Hepatocyte (in vitro differentiated cells): ENCODE results near the gene FBXL5. TPM values are rescaled to one million over a fixed set of nuclear protein-coding genes. Genes with fewer than 3 reads are reported as not detected.

Source experiments
- DNase-seq: peaks from one replicate; pipeline ENCODE4 v3.0.0-alpha.2; 2016; ENCODE audit warnings: low spot score
- H2AFZ ChIP-seq: fragments of 200-600 bp; sonication (generic); 2 replicates; pipeline ENCODE4 v1.6.0; 2016; ENCODE audit warnings: antibody characterized with exemption, mild to moderate bottlenecking
- H3K27ac ChIP-seq: fragments of 200-600 bp; sonication (generic); 2 replicates; pipeline ENCODE4 v1.5.1; 2016; ENCODE audit warnings: mild to moderate bottlenecking
- H3K27me3 ChIP-seq: fragments of 200-600 bp; sonication (generic); 2 replicates; pipeline ENCODE4 v1.6.1; 2016
- H3K36me3 ChIP-seq: fragments of 200-600 bp; sonication (generic); replicated peaks from 2 replicates; pipeline ENCODE4 v1.5.1; 2016; ENCODE audit warnings: low read depth; ENCODE audit not compliant: insufficient read depth
- H3K4me1 ChIP-seq: fragments of 200-600 bp; sonication (generic); 2 replicates; pipeline ENCODE4 v1.5.1; 2016; ENCODE audit warnings: mild to moderate bottlenecking, moderate library complexity; ENCODE audit not compliant: insufficient read depth
- H3K4me2 ChIP-seq: fragments of 200-600 bp; sonication (generic); 2 replicates; pipeline ENCODE4 v1.6.0; 2016
- H3K4me3 ChIP-seq: fragments of 200-600 bp; sonication (generic); 2 replicates; pipeline ENCODE4 v1.5.1; 2016; ENCODE audit warnings: mild to moderate bottlenecking
- H3K79me2 ChIP-seq: fragments of 200-600 bp; sonication (generic); 2 replicates; pipeline ENCODE4 v1.6.0; 2017; ENCODE audit warnings: mild to moderate bottlenecking
- H3K9me2 ChIP-seq: fragments of 200-600 bp; sonication (generic); replicated peaks from 2 replicates; pipeline ENCODE4 v1.6.0; 2017; ENCODE audit warnings: mild to moderate bottlenecking; ENCODE audit not compliant: insufficient read depth
- H3K9me3 ChIP-seq: fragments of 200-600 bp; sonication (generic); 2 replicates; pipeline ENCODE4 v1.5.1; 2016; ENCODE audit warnings: low read depth, mild to moderate bottlenecking
- H4K20me1 ChIP-seq: fragments of 200-600 bp; sonication (generic); 2 replicates; pipeline ENCODE4 v1.6.0; 2016; ENCODE audit warnings: mild to moderate bottlenecking; ENCODE audit not compliant: insufficient read depth, poor library complexity, severe bottlenecking
- EZH2 ChIP-seq: fragments of 200-600 bp; sonication (generic); IDR thresholded peaks from 2 replicates; pipeline ENCODE4 v1.6.1; 2016; ENCODE audit warnings: antibody characterized with exemption, mild to moderate bottlenecking, borderline replicate concordance
- EZH2phosphoT487 ChIP-seq: fragments of 200-600 bp; sonication (generic); IDR thresholded peaks from one replicate; pipeline ENCODE4 v1.6.1; 2018; ENCODE audit warnings: antibody characterized with exemption, mild to moderate bottlenecking, low read depth, moderate library complexity; ENCODE audit not compliant: unreplicated experiment, severe bottlenecking
- WGBS: methylation state at CpG from one replicate; pipeline ENCODE4 v1.1.6; 2016; ENCODE audit warnings: low lambda C conversion rate; ENCODE audit errors: missing lambda C conversion rate; 5-methylcytosine and 5-hydroxymethylcytosine counted together
- polyA plus RNA-seq: library from polyadenylated mRNA; unstranded; fragments of >200 nt; fragmentation: Nextera tagmentation; extraction: Ambion mirVana; gene quantifications from 2 replicates; pipeline ENCODE4 v1.2.1, GENCODE V29; 2016
- total RNA-seq: library from RNA; depleted of rRNA; stranded (reverse); fragments of >200 nt; gene quantifications from 2 replicates; pipeline ENCODE4 v1.2.3, GENCODE V29; 2014
- TF ChIP-seq, protein P1 (sequence below): fragments of 200-600 bp; sonication (generic); IDR thresholded peaks from 2 replicates; pipeline ENCODE4 v1.5.1; 2016; ENCODE audit warnings: antibody characterized with exemption, mild to moderate bottlenecking; ENCODE audit not compliant: poor library complexity

FBXL5 gene
- total and polyA plus RNA-seq, 2 experiments from 2014 or later = 41.2 to 90.2 TPM

DNA sequence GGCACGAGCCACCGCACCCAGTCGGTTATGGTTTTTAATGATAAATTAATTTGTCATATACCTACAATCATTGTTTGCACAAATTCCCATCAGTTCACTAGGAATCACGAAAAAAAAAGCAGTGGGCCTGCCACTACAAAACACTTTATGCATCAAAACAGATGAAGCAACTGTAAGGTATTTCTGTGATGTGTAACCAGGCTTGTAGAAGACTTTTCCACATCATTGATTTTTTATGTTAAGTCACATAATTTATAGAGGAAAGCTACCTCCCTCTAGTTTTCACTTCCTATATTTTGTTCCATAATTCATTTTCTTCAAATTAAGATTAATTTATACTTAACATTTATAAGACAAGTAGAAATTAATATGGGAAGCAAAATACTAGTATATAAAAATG is 19.8 kb upstream of the FBXL5 start:
- H3K4me1 ChIP-seq = no peaks in the 10 kb centered on the region
- 100% methylated on average over 4 of the region's 4 CpGs for WGBS
- H3K9me3 ChIP-seq = no peaks in the 10 kb centered on the region
- H2AFZ ChIP-seq = no peak overlapping the region
- DNase-seq = no peak
- H3K36me3 ChIP-seq = no peaks in the 10 kb centered on the region
- TF ChIP-seq EZH2phosphoT487 = no peak
- TF ChIP-seq EZH2 = no peak
- TF ChIP-seq, protein P1, sequence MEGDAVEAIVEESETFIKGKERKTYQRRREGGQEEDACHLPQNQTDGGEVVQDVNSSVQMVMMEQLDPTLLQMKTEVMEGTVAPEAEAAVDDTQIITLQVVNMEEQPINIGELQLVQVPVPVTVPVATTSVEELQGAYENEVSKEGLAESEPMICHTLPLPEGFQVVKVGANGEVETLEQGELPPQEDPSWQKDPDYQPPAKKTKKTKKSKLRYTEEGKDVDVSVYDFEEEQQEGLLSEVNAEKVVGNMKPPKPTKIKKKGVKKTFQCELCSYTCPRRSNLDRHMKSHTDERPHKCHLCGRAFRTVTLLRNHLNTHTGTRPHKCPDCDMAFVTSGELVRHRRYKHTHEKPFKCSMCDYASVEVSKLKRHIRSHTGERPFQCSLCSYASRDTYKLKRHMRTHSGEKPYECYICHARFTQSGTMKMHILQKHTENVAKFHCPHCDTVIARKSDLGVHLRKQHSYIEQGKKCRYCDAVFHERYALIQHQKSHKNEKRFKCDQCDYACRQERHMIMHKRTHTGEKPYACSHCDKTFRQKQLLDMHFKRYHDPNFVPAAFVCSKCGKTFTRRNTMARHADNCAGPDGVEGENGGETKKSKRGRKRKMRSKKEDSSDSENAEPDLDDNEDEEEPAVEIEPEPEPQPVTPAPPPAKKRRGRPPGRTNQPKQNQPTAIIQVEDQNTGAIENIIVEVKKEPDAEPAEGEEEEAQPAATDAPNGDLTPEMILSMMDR = no peak
- no peak overlapping the region for H3K4me3 ChIP-seq
- H3K4me2 ChIP-seq = no peak overlapping the region
- no peaks in the 10 kb centered on the region for H4K20me1 ChIP-seq
- H3K27me3 ChIP-seq = no peaks in the 10 kb centered on the region
- peaks cover 55% of the 10 kb centered on the region for H3K79me2 ChIP-seq
- no peaks in the 10 kb centered on the region for H3K9me2 ChIP-seq
- H3K27ac ChIP-seq = no peak overlapping the region

DNA sequence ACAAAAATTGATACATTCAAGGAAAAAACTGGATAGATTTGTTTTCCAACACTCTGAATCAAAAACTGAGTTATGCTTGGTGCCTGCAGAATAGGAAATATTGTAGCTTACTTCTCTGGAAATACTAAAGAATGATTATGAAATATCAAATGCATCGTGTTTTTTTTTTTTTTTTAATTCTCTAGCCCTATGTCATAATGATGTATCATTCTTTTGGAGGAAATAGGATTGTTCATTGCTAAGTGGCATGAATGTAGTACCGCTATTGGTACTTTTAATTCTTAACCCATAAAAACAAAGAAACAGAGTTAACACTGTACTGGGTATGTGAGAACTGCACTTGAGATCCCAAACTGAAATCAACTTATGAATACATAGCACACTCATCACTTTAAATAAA is 18.9 kb upstream of the FBXL5 start:
- WGBS = 96% methylated on average over 2 of the region's 2 CpGs

DNA sequence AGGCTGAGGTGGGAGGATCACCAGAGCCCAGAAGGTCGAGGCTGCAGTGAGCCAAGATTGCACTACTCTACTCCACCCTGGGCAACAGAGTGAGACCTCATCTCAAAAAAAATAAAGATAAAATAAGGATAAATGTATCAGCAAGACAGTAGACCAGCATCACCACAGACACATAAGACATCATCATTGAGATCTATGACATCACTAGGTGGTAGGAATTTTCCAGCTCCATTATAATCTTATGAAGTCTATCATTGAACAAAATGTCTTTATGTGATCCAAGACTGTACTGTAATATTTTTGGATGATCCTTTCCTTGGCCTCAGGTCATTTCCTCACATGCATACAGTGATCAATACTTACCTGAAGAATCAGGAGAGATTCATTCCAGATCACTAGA is 18.2 kb upstream of the FBXL5 start:
- no peaks in the 10 kb centered on the region for H3K9me3 ChIP-seq
- H3K4me1 ChIP-seq = no peaks in the 10 kb centered on the region
- H3K9me2 ChIP-seq = no peaks in the 10 kb centered on the region
- no peak overlapping the region for H3K4me2 ChIP-seq
- DNase-seq = no peak
- H3K4me3 ChIP-seq = no peak overlapping the region
- TF ChIP-seq EZH2phosphoT487 (no peak), EZH2 (no peak)
- TF ChIP-seq, protein P1 = no peak
- no peaks in the 10 kb centered on the region for H3K27me3 ChIP-seq
- no peaks in the 10 kb centered on the region for H4K20me1 ChIP-seq
- no peaks in the 10 kb centered on the region for H3K36me3 ChIP-seq
- H3K79me2 ChIP-seq = peaks cover 47% of the 10 kb centered on the region
- no peak overlapping the region for H2AFZ ChIP-seq
- no peak overlapping the region for H3K27ac ChIP-seq
- 100% methylated on average over 1 of the region's 1 CpG for WGBS

More for the DNA sequence above, 18.9 kb upstream of the FBXL5 start:
- Histone ChIP-seq H3K27me3 (no peaks in the 10 kb centered on the region), H3K4me1 (no peaks in the 10 kb centered on the region), H3K79me2 (peaks cover 52% of the 10 kb centered on the region), H3K4me2 (no peak overlapping the region), H3K4me3 (no peak overlapping the region), H3K9me3 (no peaks in the 10 kb centered on the region), H4K20me1 (no peaks in the 10 kb centered on the region), H3K27ac (no peak overlapping the region), H3K36me3 (no peaks in the 10 kb centered on the region), H3K9me2 (no peaks in the 10 kb centered on the region), H2AFZ (no peak overlapping the region)
- no peak for TF ChIP-seq EZH2
- TF ChIP-seq EZH2phosphoT487 = no peak
- TF ChIP-seq, protein P1 = no peak
- no peak for DNase-seq

DNA sequence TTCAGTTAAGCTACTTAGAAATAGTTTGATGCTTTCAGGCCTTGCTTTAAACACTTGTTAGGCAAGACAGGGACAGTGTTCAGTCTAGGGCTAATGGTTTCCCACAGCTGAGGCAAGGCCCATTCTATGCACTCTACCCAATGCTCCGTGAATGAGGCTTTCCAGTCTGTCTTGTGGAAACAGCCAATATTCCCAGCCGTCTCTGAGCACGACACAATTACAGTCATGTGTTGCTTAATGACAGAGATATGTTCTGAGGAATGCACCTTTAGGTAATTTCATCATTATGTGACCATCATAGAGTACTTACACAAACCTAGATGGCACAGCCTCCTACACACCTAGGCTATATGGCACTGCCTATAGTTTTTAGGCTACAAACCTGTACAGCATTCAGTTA is 16.9 kb upstream of the FBXL5 start:
- no peaks in the 10 kb centered on the region for H3K9me2 ChIP-seq

More for the DNA sequence above, 16.9 kb upstream of the FBXL5 start:
- TF ChIP-seq EZH2 (no peak), EZH2phosphoT487 (no peak)
- TF ChIP-seq, protein P1 = no peak
- H3K4me1 ChIP-seq = no peaks in the 10 kb centered on the region
- H3K4me2 ChIP-seq = no peak overlapping the region
- no peak overlapping the region for H2AFZ ChIP-seq
- no peaks in the 10 kb centered on the region for H3K36me3 ChIP-seq
- H4K20me1 ChIP-seq = no peaks in the 10 kb centered on the region
- H3K79me2 ChIP-seq = peaks cover 43% of the 10 kb centered on the region
- H3K9me3 ChIP-seq = no peaks in the 10 kb centered on the region
- no peaks in the 10 kb centered on the region for H3K27me3 ChIP-seq
- H3K4me3 ChIP-seq = no peak overlapping the region
- WGBS = 92% methylated on average over 3 of the region's 3 CpGs
- no peak overlapping the region for H3K27ac ChIP-seq
- DNase-seq = no peak
